ENCODE results near the gene TBC1D3.
"Not testable (repeated sequence)": the region's sequence is repeated elsewhere in the genome, so short reads cannot be mapped to it uniquely, and the experiment has no call there.

The TBC1D3 gene

DNA sequence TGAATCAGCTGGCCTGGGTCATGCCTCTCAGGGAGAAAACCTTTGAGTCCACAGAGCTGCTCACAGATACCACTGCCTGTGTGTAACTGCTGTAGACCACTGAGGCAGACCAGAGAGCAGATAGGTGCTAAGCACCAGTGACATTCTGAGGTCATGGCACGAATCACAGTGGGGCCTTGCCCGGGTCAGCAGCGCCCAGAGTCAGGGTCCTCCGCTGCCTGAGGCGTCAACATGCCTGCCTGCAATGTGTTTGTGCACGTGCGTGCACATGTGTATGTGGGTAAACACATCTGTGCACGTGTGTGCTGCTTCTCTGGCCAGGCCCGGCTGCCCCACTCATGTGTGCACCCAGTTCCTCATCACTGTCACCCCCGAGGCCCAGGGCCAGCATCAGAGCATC is at the start of gene TBC1D3:
Gene TBC1D3, minus strand, starts transcription at position 101 of the 400 bp plus-strand sequence. CDS start 1,526 bp downstream, outside the sequence.
- DNase-seq (ENCODE audit: low spot score); FAIRE-seq: not testable (repeated sequence)

DNA sequence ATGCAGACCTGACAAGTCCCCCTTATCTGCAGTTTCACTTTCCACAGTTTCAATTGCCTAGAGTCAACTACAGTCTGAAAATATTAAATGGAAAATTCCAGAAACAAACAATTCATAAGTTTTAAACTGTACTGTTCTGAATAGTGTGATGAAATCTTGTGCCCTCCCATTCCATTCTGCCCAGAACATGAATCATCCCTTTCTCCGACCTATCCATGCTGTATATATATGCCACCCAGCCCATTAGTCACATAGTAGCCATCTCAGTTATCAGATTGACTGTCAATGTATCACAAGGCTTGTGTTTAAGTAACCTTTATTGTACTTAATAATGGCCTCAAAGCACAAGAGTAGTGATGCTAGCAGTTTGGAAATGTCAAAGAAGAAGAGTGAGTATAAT is 40.4 kb upstream of the TBC1D3 start:
- DNase-seq (ENCODE audit: low spot score); FAIRE-seq: not testable (repeated sequence)

DNA sequence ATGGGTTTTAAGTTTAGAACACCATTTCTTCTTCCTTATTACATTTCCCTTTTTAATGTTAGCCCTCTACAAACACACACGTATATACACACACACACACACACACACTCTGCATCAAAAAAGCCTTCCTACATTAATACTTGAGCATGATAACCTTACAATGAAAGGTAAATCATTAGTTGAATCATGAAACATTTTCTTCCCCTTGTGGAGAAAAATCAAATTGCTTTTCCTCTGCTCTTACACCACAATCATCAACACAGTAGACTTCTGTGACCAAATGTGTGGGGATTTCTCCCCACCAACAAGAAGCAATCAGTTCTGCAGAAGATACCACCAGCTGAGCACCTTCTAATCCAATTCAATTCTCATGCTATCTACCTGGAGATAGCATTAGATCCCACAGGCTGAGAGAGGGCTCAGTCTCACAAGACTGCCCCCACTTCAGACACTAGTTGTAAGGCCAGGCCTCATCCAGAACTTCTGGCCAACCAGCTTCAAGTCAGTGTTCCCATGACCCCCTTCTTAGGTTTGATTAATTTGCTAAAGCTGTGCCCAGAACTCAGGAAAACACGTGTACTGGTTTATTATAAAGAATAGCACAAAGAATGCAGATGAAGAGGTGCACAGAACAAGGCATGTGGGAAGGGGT is 33.6 kb upstream of the TBC1D3 start:
- FAIRE-seq, result not testable (repeated sequence)

DNA sequence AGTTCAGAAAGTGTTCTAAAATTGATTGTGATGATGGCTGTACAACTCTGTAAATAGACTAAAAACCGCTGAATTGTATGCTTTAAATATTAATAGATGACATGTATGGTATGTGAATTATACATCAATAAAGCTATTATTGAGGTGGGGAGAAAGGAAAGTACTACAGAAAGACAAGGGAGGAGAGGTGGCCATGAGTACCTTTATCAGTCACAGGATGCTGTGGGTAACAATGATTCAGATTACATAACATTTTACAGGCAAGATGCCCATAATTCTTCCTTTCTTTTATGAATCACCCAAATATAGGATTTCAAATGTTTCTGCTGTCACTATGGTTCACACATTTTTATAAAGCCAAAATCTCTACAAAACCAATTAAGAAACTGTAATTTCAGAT is 28.5 kb upstream of the TBC1D3 start:
- not testable (repeated sequence) for DNase-seq (ENCODE audit: low spot score); FAIRE-seq

More for the DNA sequence above, 33.6 kb upstream of the TBC1D3 start:
- DNase-seq (ENCODE audit: low spot score), result not testable (repeated sequence)

DNA sequence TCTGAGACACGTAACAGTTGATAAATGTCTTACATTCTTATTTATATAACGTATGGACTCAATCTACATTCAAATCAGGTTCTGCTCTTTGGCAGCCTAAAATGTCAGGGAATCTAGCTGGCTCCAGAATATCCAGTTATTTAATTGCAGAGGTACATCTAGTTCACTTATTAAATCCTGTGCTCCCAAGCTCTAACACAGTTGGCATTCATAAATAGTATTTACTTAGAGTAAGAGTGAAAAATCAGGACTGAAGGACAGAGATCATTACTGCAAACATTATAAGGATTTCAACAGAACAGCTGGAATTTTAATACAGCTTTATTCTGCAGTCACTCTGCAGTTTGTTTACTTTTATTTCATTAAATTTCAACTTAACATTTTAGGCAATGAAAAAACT is 7.9 kb upstream of the TBC1D3 start:
- DNase-seq (ENCODE audit: low spot score); FAIRE-seq: not testable (repeated sequence)

DNA sequence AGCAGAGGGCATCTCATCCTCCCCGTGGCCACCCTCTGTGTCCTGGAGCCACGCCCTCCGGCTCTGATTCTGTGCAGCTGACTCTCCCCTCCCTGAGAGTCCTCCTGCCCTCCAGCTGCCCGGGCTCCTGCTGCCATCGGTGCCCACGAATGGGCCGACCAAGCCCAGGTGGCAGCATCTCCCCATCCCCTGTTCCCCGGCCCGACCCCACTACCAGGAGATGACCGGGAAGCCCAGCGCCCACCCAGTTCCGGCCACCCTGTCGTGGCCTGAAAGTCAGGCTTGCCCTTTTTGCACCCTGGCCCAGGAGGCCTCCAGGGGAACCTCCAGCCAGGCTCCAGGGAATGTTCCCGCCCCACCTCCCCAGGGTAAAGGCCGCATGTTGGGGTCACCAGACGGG is 57.5 kb downstream of the TBC1D3 start:
- FAIRE-seq; DNase-seq (ENCODE audit: low spot score): not testable (repeated sequence)

Data from RCC 7860 (cell line).